Spinal cord (tissue), 10 donors: ENCODE data around the gene VAPB. TPM values are rescaled to one million over a fixed set of nuclear protein-coding genes. Genes with fewer than 3 reads are reported as not detected.
A peak's percentile ranks its signal among the peaks of the same experiment; 100 is the strongest.

Experiments used
- DNase-seq, 6 donors: peaks; one replicate each; pipeline versions ENCODE4 v3.0.0 to v3.0.0-alpha.2; 2013 to 2015; ENCODE audit warnings: low spot score in 6 of 6, low read depth in 4 of 6
- H3K27ac ChIP-seq: one replicate; pipeline ENCODE4 v1.5.1; 2013; ENCODE audit warnings: low read depth, low read length, control low read depth
- H3K27me3 ChIP-seq: one replicate; pipeline ENCODE4 v1.6.1; 2013; ENCODE audit warnings: low read length; ENCODE audit not compliant: control insufficient read depth, insufficient read depth
- H3K36me3 ChIP-seq: one replicate; pipeline ENCODE4 v1.6.1; 2013; ENCODE audit warnings: low read length; ENCODE audit not compliant: control insufficient read depth, insufficient read depth
- H3K4me1 ChIP-seq: one replicate; pipeline ENCODE4 v1.6.1; 2013; ENCODE audit warnings: low read length; ENCODE audit not compliant: control insufficient read depth, insufficient read depth
- H3K4me3 ChIP-seq: one replicate; pipeline ENCODE4 v1.5.1; 2013; ENCODE audit warnings: low read depth, low read length, control low read depth
- H3K9me3 ChIP-seq: one replicate; pipeline ENCODE4 v1.6.1; 2013; ENCODE audit warnings: low read length; ENCODE audit not compliant: control insufficient read depth, insufficient read depth
- WGBS: methylation state at CpG from one replicate; pipeline ENCODE4 v1.1.5; 2013; ENCODE audit warnings: missing lambda C conversion rate; ENCODE audit not compliant: insufficient coverage; 5-methylcytosine and 5-hydroxymethylcytosine counted together
- polyA plus RNA-seq, 2 donors: library from polyadenylated mRNA; unstranded; fragments of 120-200 nt; gene quantifications; one replicate each; pipeline ENCODE4 v1.2.1, GENCODE V29; 2013; ENCODE audit not compliant: insufficient read length in 2 of 2
- total RNA-seq, 2 donors: library from RNA; depleted of rRNA in 1 of 2; stranded (reverse); fragments of 120-200 nt in 1 of 2; fragments of >200 nt in 1 of 2; gene quantifications; one replicate each; pipeline versions ENCODE4 v1.2.3 to v1.2.4, GENCODE V29; 2013 to 2014
- donor health status: healthy.

Gene VAPB
- total and polyA plus RNA-seq, 4 donors: 26.1 to 64.3 (median 56.6) TPM

- peaks cover 4% of the 10 kb centered on the region for H3K36me3 ChIP-seq
- no peak for DNase-seq
- WGBS: 92% methylated on average over 4 of the region's 10 CpGs
- no peaks in the 10 kb centered on the region for H3K27me3 ChIP-seq
- no peak overlapping the region for H3K4me3 ChIP-seq
- no peak overlapping the region for H3K27ac ChIP-seq
- no peaks in the 10 kb centered on the region for H3K9me3 ChIP-seq
- H3K4me1 ChIP-seq: peaks cover 4% of the 10 kb centered on the region
Observed at GRCh38 chr20:58450254-58450653, 61.2 kb downstream of the VAPB start.

- H3K27me3 ChIP-seq: no peaks in the 10 kb centered on the region
- DNase-seq: no peak
- H3K36me3 ChIP-seq: no peaks in the 10 kb centered on the region
- no peak overlapping the region for H3K4me3 ChIP-seq
- no peak overlapping the region for H3K27ac ChIP-seq
- peaks cover 4% of the 10 kb centered on the region for H3K4me1 ChIP-seq
- no peaks in the 10 kb centered on the region for H3K9me3 ChIP-seq
- WGBS: 12% methylated on average over 4 of the region's 4 CpGs
Observed at GRCh38 chr20:58452667-58453255, 63.7 kb downstream of the VAPB start.

GRCh38 chr20:58453391-58453790, 64.4 kb downstream of the VAPB start:
- Histone ChIP-seq H3K27ac (no peak overlapping the region), H3K4me3 (no peak overlapping the region), H3K27me3 (no peaks in the 10 kb centered on the region), H3K4me1 (peaks cover 4% of the 10 kb centered on the region), H3K9me3 (no peaks in the 10 kb centered on the region), H3K36me3 (no peaks in the 10 kb centered on the region)
- no peak for DNase-seq
- WGBS: no CpG with 5 or more reads among the region's 5 CpGs

- H3K4me3 ChIP-seq: no peak overlapping the region
- H3K4me1 ChIP-seq: peaks cover 4% of the 10 kb centered on the region
- H3K27me3 ChIP-seq: no peaks in the 10 kb centered on the region
- no peak for DNase-seq
- no peaks in the 10 kb centered on the region for H3K9me3 ChIP-seq
- H3K36me3 ChIP-seq: no peaks in the 10 kb centered on the region
- H3K27ac ChIP-seq: no peak overlapping the region
Observed at GRCh38 chr20:58454460-58454859, 65.4 kb downstream of the VAPB start.

- Histone ChIP-seq H3K4me1 (peaks cover 9% of the 10 kb centered on the region), H3K9me3 (no peaks in the 10 kb centered on the region), H3K4me3 (no peak overlapping the region), H3K27me3 (no peaks in the 10 kb centered on the region), H3K27ac (no peak overlapping the region), H3K36me3 (peaks cover 6% of the 10 kb centered on the region)
- peak in 1 of 6 donors; percentile 76 for DNase-seq
- WGBS: 75% methylated on average over 13 of the region's 14 CpGs
Observed at GRCh38 chr20:58457083-58457695, 68.2 kb downstream of the VAPB start.

GRCh38 chr20:58458342-58459057, 69.5 kb downstream of the VAPB start:
- Histone ChIP-seq H3K4me1 (peaks cover 9% of the 10 kb centered on the region), H3K27ac (no peak overlapping the region), H3K36me3 (peaks cover 6% of the 10 kb centered on the region), H3K9me3 (no peaks in the 10 kb centered on the region), H3K4me3 (no peak overlapping the region), H3K27me3 (no peaks in the 10 kb centered on the region)
- 76% methylated on average over 12 of the region's 16 CpGs for WGBS
- no peak for DNase-seq

- 86% methylated on average over 1 of the region's 5 CpGs for WGBS
Observed at GRCh38 chr20:58459058-58459750, 70.2 kb downstream of the VAPB start.

GRCh38 chr20:58461104-58461503, 72.1 kb downstream of the VAPB start:
- no peak for DNase-seq
- Histone ChIP-seq H3K36me3 (peaks cover 6% of the 10 kb centered on the region), H3K27me3 (no peaks in the 10 kb centered on the region), H3K4me3 (no peak overlapping the region), H3K4me1 (peaks cover 9% of the 10 kb centered on the region), H3K27ac (no peak overlapping the region), H3K9me3 (no peaks in the 10 kb centered on the region)
- WGBS: 95% methylated on average over 25 of the region's 25 CpGs

More at GRCh38 chr20:58459058-58459750, 70.2 kb downstream of the VAPB start:
- peaks cover 6% of the 10 kb centered on the region for H3K36me3 ChIP-seq
- peak in 1 of 6 donors; percentile 37 for DNase-seq
- H3K4me3 ChIP-seq: no peak overlapping the region
- H3K27me3 ChIP-seq: no peaks in the 10 kb centered on the region
- H3K4me1 ChIP-seq: peaks cover 9% of the 10 kb centered on the region
- H3K9me3 ChIP-seq: no peaks in the 10 kb centered on the region
- no peak overlapping the region for H3K27ac ChIP-seq

GRCh38 chr20:58461899-58462298, 72.9 kb downstream of the VAPB start:
- Histone ChIP-seq H3K36me3 (peaks cover 6% of the 10 kb centered on the region), H3K4me1 (peaks cover 9% of the 10 kb centered on the region), H3K27ac (no peak overlapping the region), H3K9me3 (no peaks in the 10 kb centered on the region), H3K4me3 (no peak overlapping the region), H3K27me3 (peaks cover 4% of the 10 kb centered on the region)
- DNase-seq: no peak
- WGBS: 100% methylated on average over 3 of the region's 6 CpGs
